Esophagus squamous epithelium (tissue), 4 donors: Measurements from ENCODE around the gene MED7.

ENCODE experiments used
- CTCF ChIP-seq, 6 experiments: fragments of 450-650 bp in 4 of 6; fragments of 200-600 bp in 2 of 6; sonication (generic) in 2 of 6; IDR thresholded peaks; one replicate each; pipeline ENCODE4 v1.5.1; 2016 to 2019; ENCODE audit warnings: antibody characterized with exemption in 6 of 6, mild to moderate bottlenecking in 4 of 6, moderate library complexity in 4 of 6
- POLR2A ChIP-seq, 4 donors: fragments of 450-650 bp; IDR thresholded peaks; one replicate each; pipeline ENCODE4 v1.6.1; 2017; ENCODE audit warnings: antibody characterized with exemption in 4 of 4, mild to moderate bottlenecking in 4 of 4, moderate library complexity in 3 of 4

GRCh38 chr5:157109744-157110143 lies 32.9 kb downstream of the MED7 start:
- no peak for TF ChIP-seq CTCF (IDR thresholded peaks at IDR 0.05)
- TF ChIP-seq POLR2A (IDR thresholded peaks at IDR 0.05), result peak in 1 of 4 donors; percentile 11
